ENCODE data around the gene BRWD1. TPM values are rescaled to one million over a fixed set of nuclear protein-coding genes. Genes with fewer than 3 reads are reported as not detected.
A peak's percentile ranks its signal among the peaks of the same experiment; 100 is the strongest.

Gene BRWD1
- total RNA-seq, 4 donors from 2014 or later = 55.0 to 104 (median 67.9) TPM

DNA sequence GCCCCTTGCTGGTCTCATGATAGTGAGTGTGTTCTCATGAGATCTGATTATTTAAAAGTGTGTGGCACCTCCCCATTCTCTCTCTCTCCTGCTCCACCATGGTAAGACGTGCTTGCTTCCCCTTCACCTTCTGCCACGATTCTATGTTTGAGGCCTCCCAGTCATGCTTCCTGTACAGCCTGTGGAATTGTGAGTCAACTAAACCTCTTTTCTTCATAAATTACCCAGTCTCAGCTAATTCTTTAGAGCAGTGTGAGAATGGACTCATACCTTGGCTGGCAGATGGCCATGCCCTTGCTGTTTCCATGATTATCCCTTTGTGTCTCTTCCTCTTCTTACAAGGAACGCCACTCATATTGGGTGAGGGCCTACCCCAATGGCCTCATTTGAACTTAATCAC, 170.5 kb downstream of the BRWD1 start:
- WGBS = 78% methylated on average over 3 of the region's 3 CpGs
- no peak overlapping the region for H3K27ac ChIP-seq (replicated peaks in 1 of 4)
- H3K27me3 ChIP-seq = no peaks in the 10 kb centered on the region
- intact Hi-C loops (cut with DNase I) = no loop called here
- no peaks in the 10 kb centered on the region for H3K36me3 ChIP-seq
- no peak overlapping the region for H3K4me3 ChIP-seq
- DNase-seq (ENCODE audit: extremely low spot score) = no peak
- TF ChIP-seq, protein P1, sequence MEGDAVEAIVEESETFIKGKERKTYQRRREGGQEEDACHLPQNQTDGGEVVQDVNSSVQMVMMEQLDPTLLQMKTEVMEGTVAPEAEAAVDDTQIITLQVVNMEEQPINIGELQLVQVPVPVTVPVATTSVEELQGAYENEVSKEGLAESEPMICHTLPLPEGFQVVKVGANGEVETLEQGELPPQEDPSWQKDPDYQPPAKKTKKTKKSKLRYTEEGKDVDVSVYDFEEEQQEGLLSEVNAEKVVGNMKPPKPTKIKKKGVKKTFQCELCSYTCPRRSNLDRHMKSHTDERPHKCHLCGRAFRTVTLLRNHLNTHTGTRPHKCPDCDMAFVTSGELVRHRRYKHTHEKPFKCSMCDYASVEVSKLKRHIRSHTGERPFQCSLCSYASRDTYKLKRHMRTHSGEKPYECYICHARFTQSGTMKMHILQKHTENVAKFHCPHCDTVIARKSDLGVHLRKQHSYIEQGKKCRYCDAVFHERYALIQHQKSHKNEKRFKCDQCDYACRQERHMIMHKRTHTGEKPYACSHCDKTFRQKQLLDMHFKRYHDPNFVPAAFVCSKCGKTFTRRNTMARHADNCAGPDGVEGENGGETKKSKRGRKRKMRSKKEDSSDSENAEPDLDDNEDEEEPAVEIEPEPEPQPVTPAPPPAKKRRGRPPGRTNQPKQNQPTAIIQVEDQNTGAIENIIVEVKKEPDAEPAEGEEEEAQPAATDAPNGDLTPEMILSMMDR (IDR thresholded peaks at IDR 0.05) = no peak
- no peak for TF ChIP-seq EP300 (IDR thresholded peaks at IDR 0.05)
- no peak for TF ChIP-seq POLR2AphosphoS5 (IDR thresholded peaks at IDR 0.05)
- no peak for TF ChIP-seq POLR2A (IDR thresholded peaks at IDR 0.05; ENCODE audit: low read depth)
- H3K4me1 ChIP-seq = no peaks in the 10 kb centered on the region
- H3K9me3 ChIP-seq = peaks cover 0 to 14% (median 0%) of the 10 kb centered on the region in 4 donors

DNA sequence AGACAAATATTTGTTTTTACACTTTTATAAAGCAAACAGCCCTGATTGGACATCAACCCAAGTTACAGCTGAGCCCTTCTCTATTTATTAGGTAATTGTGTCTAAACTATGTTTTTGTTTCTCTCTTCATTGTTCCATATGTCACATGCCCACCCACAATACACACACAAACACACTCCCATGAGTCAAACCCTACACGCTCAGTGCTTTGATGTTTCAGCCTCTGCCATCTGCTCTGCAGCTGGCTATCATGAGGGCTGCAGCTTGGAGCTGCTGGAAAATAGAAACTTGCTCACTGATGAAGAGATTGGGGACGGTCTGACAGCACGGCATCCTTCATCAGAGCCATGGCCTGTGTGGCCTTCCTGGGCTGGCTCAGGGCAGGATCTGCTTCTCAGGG, 171.9 kb downstream of the BRWD1 start:
- intact Hi-C loops (cut with DNase I) = no loop called here
- TF ChIP-seq EP300 (IDR thresholded peaks at IDR 0.05) (no peak), POLR2AphosphoS5 (IDR thresholded peaks at IDR 0.05) (no peak), POLR2A (IDR thresholded peaks at IDR 0.05; ENCODE audit: low read depth) (no peak)
- TF ChIP-seq, protein P1 (IDR thresholded peaks at IDR 0.05) = no peak
- 82% methylated on average over 3 of the region's 3 CpGs for WGBS
- Histone ChIP-seq H3K27ac (replicated peaks in 1 of 4) (no peak overlapping the region), H3K4me1 (no peaks in the 10 kb centered on the region), H3K4me3 (no peak overlapping the region), H3K36me3 (no peaks in the 10 kb centered on the region), H3K27me3 (no peaks in the 10 kb centered on the region), H3K9me3 (peaks cover 0 to 14% (median 0%) of the 10 kb centered on the region in 4 donors)
- no peak for DNase-seq (ENCODE audit: extremely low spot score)

DNA sequence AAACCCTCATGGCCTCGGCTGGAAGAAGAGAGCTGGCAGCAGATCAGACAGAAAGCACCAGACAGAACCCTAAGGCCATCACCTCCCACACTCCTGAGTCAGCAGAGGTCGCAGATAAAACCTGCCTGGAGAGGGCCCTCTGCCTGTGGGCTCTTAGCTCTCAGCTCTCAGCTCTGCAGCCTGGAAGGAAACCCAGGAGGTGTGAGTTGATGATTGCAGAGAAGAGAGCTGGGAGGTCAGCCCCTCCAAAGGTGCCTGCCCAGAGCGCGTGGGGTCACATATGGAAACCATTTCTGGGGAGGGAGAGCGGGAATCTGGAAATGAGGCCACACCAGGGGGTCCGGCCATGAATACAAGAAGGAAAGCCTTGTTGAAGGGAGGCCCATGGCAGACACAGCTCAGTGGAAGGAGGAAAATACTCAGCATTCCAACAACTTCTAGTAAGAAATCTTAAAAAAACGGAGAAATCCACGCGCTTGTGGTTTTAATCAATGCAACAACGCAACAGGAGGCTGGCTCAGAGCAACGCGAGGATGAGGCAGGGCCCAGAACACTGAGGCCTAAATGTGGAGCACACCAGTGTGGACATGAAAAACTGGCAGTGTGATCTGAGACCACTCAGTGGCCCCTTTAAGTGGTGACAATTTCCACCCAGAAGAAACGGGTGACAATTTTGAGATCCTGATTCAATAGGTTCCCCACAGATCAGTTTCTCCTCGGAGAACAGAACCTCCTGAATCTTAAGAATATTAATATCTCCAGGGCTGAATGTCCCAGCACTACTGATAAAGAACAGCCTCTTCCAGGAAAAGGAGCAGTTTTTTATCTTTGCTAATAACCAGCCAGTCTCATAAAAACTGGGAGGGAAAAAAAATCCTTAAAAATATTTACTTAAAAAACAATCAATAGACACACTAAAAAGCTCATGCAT, 175.9 kb downstream of the BRWD1 start:
- peak; percentile 31 for DNase-seq (ENCODE audit: extremely low spot score)
- WGBS = 88% methylated on average over 14 of the region's 14 CpGs
- Histone ChIP-seq H3K36me3 (no peaks in the 10 kb centered on the region), H3K9me3 (no peaks in the 10 kb centered on the region), H3K27me3 (no peaks in the 10 kb centered on the region), H3K4me1 (no peaks in the 10 kb centered on the region), H3K27ac (replicated peaks in 1 of 4) (no peak overlapping the region), H3K4me3 (no peak overlapping the region)
- intact Hi-C loops (cut with DNase I) = loop anchor here (2.0 to 5.0 kb wide), 2 partner anchors 403 to 630 kb away; no protein-coding TSS in a partner anchor
- TF ChIP-seq EP300 (IDR thresholded peaks at IDR 0.05) (no peak), POLR2AphosphoS5 (IDR thresholded peaks at IDR 0.05) (no peak), POLR2A (IDR thresholded peaks at IDR 0.05; ENCODE audit: low read depth) (no peak)
- TF ChIP-seq, protein P1 (IDR thresholded peaks at IDR 0.05) = no peak

DNA sequence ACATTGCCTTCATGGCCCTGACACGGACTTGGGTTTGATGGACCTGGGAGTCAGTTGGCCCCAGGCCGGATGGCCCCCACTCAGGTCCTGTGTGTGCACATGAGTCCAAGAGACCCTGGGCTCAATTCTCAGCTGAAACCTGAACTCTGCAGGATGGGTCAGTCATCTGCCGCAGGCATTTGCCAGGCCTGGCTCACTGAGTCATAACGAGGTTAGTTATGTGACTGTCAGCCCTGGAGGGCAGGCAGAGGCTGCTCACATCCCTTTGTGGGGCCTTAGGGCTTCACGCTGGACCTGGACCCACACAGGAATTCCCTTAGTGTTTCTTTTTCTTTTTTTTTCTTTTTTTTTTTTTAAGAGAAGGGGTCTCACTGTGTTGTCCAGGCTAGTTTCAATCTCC, 176.7 kb downstream of the BRWD1 start:
- intact Hi-C loops (cut with DNase I) = loop anchor here (5.0 kb wide), 1 partner anchor 629 kb away; no protein-coding TSS in a partner anchor
- Histone ChIP-seq H3K27me3 (no peaks in the 10 kb centered on the region), H3K27ac (replicated peaks in 1 of 4) (no peak overlapping the region), H3K4me3 (no peak overlapping the region), H3K4me1 (no peaks in the 10 kb centered on the region), H3K36me3 (no peaks in the 10 kb centered on the region), H3K9me3 (no peaks in the 10 kb centered on the region)
- DNase-seq (ENCODE audit: extremely low spot score) = peak; percentile 47
- WGBS = 96% methylated on average over 5 of the region's 5 CpGs
- TF ChIP-seq EP300 (IDR thresholded peaks at IDR 0.05) = no peak
- no peak for TF ChIP-seq POLR2AphosphoS5 (IDR thresholded peaks at IDR 0.05)
- no peak for TF ChIP-seq POLR2A (IDR thresholded peaks at IDR 0.05; ENCODE audit: low read depth)
- TF ChIP-seq, protein P1 (IDR thresholded peaks at IDR 0.05) = no peak

All from esophagus muscularis mucosa (tissue), 4 donors.